Smooth muscle cell (in vitro differentiated cells): ENCODE data around the gene ZNF346. TPM values are rescaled to one million over a fixed set of nuclear protein-coding genes. Genes with fewer than 3 reads are reported as not detected.

Experiments used
- DNase-seq: peaks from one replicate; lab custom pipeline; 2025; ENCODE audit not compliant: unreplicated experiment; lab: John Stamatoyannopoulos, UW
- H2AFZ ChIP-seq: fragments of 200-600 bp; sonication (generic); 2 replicates; pipeline ENCODE4 v1.6.0; 2016; ENCODE audit warnings: antibody characterized with exemption, low read depth, mild to moderate bottlenecking
- H3F3A ChIP-seq: fragments of 200-600 bp; sonication (generic); 2 replicates; pipeline ENCODE4 v1.6.0; 2017; ENCODE audit warnings: antibody characterized with exemption, low read depth
- H3K27ac ChIP-seq: fragments of 200-600 bp; sonication (generic); 2 replicates; pipeline ENCODE4 v1.5.1; 2016; ENCODE audit warnings: low read depth, mild to moderate bottlenecking
- H3K27me3 ChIP-seq: fragments of 200-600 bp; sonication (generic); 2 replicates; pipeline ENCODE4 v1.6.1; 2016; ENCODE audit warnings: low read depth, mild to moderate bottlenecking
- H3K36me3 ChIP-seq: fragments of 200-600 bp; sonication (generic); 2 replicates; pipeline ENCODE4 v1.5.1; 2016; ENCODE audit warnings: low read depth
- H3K4me1 ChIP-seq: fragments of 200-600 bp; sonication (generic); 2 replicates; pipeline ENCODE4 v1.5.1; 2016; ENCODE audit warnings: low read depth
- H3K4me2 ChIP-seq: fragments of 200-600 bp; sonication (generic); 2 replicates; pipeline ENCODE4 v1.6.0; 2016; ENCODE audit warnings: mild to moderate bottlenecking
- H3K4me3 ChIP-seq: fragments of 200-600 bp; sonication (generic); 2 replicates; pipeline ENCODE4 v1.5.1; 2016; ENCODE audit warnings: mild to moderate bottlenecking
- H3K79me2 ChIP-seq: fragments of 200-600 bp; sonication (generic); 2 replicates; pipeline ENCODE4 v1.6.0; 2016; ENCODE audit warnings: low read depth, mild to moderate bottlenecking
- H3K9ac ChIP-seq: fragments of 200-600 bp; sonication (generic); 2 replicates; pipeline ENCODE4 v1.6.0; 2016; ENCODE audit warnings: low read depth
- H3K9me3 ChIP-seq: fragments of 200-600 bp; sonication (generic); replicated peaks from 2 replicates; pipeline ENCODE4 v1.5.1; 2016; ENCODE audit warnings: low read depth
- H4K20me1 ChIP-seq: fragments of 200-600 bp; sonication (generic); 2 replicates; pipeline ENCODE4 v1.6.0; 2016; ENCODE audit warnings: low read depth
- WGBS: methylation state at CpG from one replicate; pipeline ENCODE4 v1.1.7; 2016; ENCODE audit warnings: low lambda C conversion rate; 5-methylcytosine and 5-hydroxymethylcytosine counted together
- polyA plus RNA-seq: library from polyadenylated mRNA; unstranded; fragments of >200 nt; fragmentation: Nextera tagmentation; extraction: Ambion mirVana; gene quantifications from 2 replicates; pipeline ENCODE4 v1.2.1, GENCODE V29; 2016
- total RNA-seq: library from RNA; depleted of rRNA; stranded (reverse); fragments of >200 nt; gene quantifications from 2 replicates; pipeline ENCODE4 v1.2.3, GENCODE V29; 2014
- TF ChIP-seq, protein P1 (sequence below): fragments of 200-600 bp; sonication (generic); IDR thresholded peaks from 2 replicates; pipeline ENCODE4 v1.5.1; 2017; ENCODE audit warnings: borderline replicate concordance, mild to moderate bottlenecking, antibody characterized with exemption; ENCODE audit not compliant: insufficient read depth, poor library complexity, severe bottlenecking

Gene ZNF346
- total and polyA plus RNA-seq, 2 experiments from 2014 or later, result 6.9 to 14.8 TPM

DNA sequence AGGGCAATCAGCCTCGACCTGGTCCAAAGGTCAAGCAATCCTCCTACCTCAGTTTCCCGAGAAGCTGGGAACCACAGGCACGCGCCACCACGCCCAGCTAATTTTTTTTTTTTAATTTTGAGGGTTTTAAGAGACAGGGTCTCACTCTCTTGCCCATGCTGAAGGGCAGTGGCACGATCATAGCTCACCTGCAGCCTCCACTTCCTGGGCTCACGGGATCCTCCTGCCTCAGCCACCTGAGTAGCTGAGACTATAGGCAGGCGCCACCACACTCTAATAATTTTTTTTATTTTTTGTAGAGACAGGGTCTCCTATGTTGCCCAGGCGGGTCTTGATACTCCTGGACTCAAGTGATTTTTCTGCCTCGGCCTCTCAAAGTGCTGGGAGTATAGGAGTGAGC is 17.5 kb upstream of the ZNF346 start:
- H2AFZ ChIP-seq, result no peak overlapping the region
- H3K9ac ChIP-seq, result no peak overlapping the region
- no peak overlapping the region for H3K27ac ChIP-seq
- H3K9me3 ChIP-seq, result no peaks in the 10 kb centered on the region
- H3K79me2 ChIP-seq, result peaks cover 62% of the 10 kb centered on the region
- TF ChIP-seq, protein P1, sequence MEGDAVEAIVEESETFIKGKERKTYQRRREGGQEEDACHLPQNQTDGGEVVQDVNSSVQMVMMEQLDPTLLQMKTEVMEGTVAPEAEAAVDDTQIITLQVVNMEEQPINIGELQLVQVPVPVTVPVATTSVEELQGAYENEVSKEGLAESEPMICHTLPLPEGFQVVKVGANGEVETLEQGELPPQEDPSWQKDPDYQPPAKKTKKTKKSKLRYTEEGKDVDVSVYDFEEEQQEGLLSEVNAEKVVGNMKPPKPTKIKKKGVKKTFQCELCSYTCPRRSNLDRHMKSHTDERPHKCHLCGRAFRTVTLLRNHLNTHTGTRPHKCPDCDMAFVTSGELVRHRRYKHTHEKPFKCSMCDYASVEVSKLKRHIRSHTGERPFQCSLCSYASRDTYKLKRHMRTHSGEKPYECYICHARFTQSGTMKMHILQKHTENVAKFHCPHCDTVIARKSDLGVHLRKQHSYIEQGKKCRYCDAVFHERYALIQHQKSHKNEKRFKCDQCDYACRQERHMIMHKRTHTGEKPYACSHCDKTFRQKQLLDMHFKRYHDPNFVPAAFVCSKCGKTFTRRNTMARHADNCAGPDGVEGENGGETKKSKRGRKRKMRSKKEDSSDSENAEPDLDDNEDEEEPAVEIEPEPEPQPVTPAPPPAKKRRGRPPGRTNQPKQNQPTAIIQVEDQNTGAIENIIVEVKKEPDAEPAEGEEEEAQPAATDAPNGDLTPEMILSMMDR, result no peak
- peaks cover 60% of the 10 kb centered on the region for H4K20me1 ChIP-seq
- DNase-seq, result no peak
- no peaks in the 10 kb centered on the region for H3K36me3 ChIP-seq
- no peaks in the 10 kb centered on the region for H3K27me3 ChIP-seq
- peaks cover 18% of the 10 kb centered on the region for H3K4me1 ChIP-seq
- H3K4me2 ChIP-seq, result peak overlapping the region; percentile 91
- WGBS, result 95% methylated on average over 10 of the region's 10 CpGs
- no peaks in the 10 kb centered on the region for H3F3A ChIP-seq
- peak overlapping the region; percentile 70 for H3K4me3 ChIP-seq

DNA sequence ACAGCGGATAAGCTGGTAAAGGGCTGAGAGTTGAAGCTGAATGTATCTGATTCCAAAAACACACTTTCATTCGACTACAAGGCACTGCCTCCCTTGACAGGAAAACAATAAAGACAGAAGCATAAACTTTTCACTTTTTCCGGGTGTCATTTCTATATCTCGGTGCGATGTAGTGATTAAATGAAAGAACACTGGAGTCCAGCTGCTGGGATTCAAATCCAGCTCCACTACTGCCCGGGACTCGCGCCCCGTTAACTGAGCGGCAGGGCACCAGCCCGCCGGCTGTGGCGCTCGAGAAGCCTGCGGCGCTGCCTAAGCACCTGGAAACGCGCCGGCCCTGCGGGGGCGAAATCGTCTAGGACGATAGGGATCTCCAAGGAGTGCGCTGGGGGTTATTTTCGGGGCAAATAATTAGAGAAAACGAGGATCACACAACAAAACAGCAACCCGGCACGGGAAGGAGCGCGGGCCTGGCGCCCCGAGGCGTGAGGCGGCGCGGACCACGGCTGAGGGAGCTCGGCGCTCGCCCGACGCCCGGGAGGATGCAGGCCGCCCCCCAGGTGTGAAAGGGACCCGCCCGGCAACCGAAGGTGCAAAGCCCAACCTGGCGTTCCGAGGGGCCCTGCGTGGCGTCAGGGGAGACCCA is 16.8 kb upstream of the ZNF346 start:
- Histone ChIP-seq H3K9me3 (no peaks in the 10 kb centered on the region), H2AFZ (peak overlapping the region; percentile 71), H3K36me3 (no peaks in the 10 kb centered on the region), H3K4me1 (peaks cover 18% of the 10 kb centered on the region), H3K27me3 (no peaks in the 10 kb centered on the region), H3F3A (no peaks in the 10 kb centered on the region), H3K4me2 (peak overlapping the region; percentile 91), H3K9ac (peak overlapping the region; percentile 88), H3K4me3 (peak overlapping the region; percentile 70), H3K27ac (peak overlapping the region; percentile 74), H4K20me1 (peaks cover 52% of the 10 kb centered on the region), H3K79me2 (peaks cover 54% of the 10 kb centered on the region)
- TF ChIP-seq, protein P1, result peak; percentile 16
- under 1% methylated on average over 35 of the region's 51 CpGs for WGBS
- DNase-seq, result peak; percentile 56

DNA sequence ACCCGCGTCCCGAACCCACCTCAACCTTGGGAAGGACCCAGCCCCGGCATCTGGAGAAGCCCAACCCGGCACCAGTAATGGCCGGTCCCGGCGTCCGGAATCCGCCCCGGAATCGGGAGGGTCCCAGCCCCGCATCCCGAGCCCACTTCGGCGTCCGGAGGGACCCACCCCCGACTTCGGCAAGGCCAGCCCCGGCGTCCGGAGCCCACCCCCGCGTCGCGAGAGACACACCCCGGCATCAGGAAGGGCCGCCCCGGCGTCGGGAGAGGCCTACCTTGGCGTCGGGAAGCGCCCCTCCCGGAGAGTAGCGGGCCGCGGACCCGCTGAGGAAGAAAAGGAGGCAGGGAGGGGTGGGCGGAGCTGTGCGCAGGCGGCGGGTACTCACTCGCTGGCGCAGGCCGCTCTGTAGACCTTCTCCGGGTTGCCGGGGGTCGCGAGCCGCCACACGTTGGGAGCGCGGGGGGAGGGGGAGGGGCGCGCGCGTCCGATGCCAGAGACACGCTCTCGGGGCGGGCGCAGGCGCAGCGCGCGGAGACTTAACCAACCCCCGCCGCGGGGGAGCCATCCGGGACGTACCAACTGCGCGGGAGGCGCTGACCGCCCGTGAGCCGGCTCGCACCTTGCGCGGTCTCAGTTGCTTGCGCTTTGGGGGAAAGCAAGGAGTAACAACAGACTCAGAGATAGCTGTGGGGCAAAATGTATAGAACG is 16.1 kb upstream of the ZNF346 start, which contains the start of gene UIMC1:
Gene UIMC1, minus strand, starts transcription at position 515 of the 708 bp plus-strand sequence. CDS start 24,164 bp downstream, outside the sequence.
- Histone ChIP-seq H3K4me3 (peak within 1 kb of the TSS; percentile 70), H3K27me3 (no peaks in the 10 kb centered on the region), H3K9me3 (no peaks in the 10 kb centered on the region), H3K79me2 (peaks cover 47% of the 10 kb centered on the region), H3K4me1 (peaks cover 18% of the 10 kb centered on the region), H3K27ac (peak within 1 kb of the TSS; percentile 74), H3K36me3 (no peaks in the 10 kb centered on the region), H3F3A (no peaks in the 10 kb centered on the region), H3K9ac (peak within 1 kb of the TSS; percentile 88), H3K4me2 (peak within 1 kb of the TSS; percentile 91), H4K20me1 (peaks cover 46% of the 10 kb centered on the region), H2AFZ (peak within 1 kb of the TSS; percentile 85)
- peak; percentile 82 for DNase-seq
- TF ChIP-seq, protein P1, result no peak
- 1% methylated on average over 49 of the region's 83 CpGs for WGBS
